K562 (cell line): ENCODE data around the gene ARL5C. TPM values are rescaled to one million over a fixed set of nuclear protein-coding genes. Genes with fewer than 3 reads are reported as not detected.

ENCODE experiments used
- ATAC-seq: fragments of 200-7000 bp; cut with Tn5 transposase; 3 replicates; pipeline ENCODE4 v1.9.1; 2020; ENCODE audit warnings: moderate library complexity
- BruUV-seq: library from RNA; stranded (reverse); fragments of 400-500 nt; replicated peaks from 2 replicates; lab custom pipeline; 2021; lab: Mats Ljungman, UMichigan
- CTCF ChIA-PET: fragments of 300-600 bp; formaldehyde crosslinking; extraction: SDS; loops from one replicate; lab custom pipeline; 2021; ENCODE audit warnings: low intra/inter-chr PET ratio; lab: Yijun Ruan, JAX
- POLR2A ChIA-PET: fragments of 300-600, 350-650 bp; sonication (Branson Sonifier 250); formaldehyde crosslinking; extraction: SDS; loops from one replicate; lab custom pipeline; 2021; ENCODE audit warnings: antibody characterized with exemption, inconsistent platforms; lab: Yijun Ruan, JAX
- DNase-seq, 4 experiments: peaks; one replicate each; pipeline versions ENCODE4 v3.0.0 to v3.0.0-alpha.2; 2011 to 2018; ENCODE audit warnings: low spot score in 3 of 4, mixed read lengths in 3 of 4; ENCODE audit errors: extremely low read depth in 1 of 4
- FAIRE-seq: peaks from 2 replicates; lab custom pipeline; 2011; peaks lifted over from hg19 to GRCh38; lab: Jason Lieb, UNC
- H2AFZ ChIP-seq: 2 replicates; pipeline ENCODE4 v1.6.0; 2011; ENCODE audit warnings: low read depth, low read length, control low read depth, inconsistent platforms
- H3K27ac ChIP-seq: fragments of 200-600 bp; 3 replicates; pipeline ENCODE4 v1.8.0; 2011; ENCODE audit warnings: low read depth, mild to moderate bottlenecking, control low read depth, inconsistent platforms, low read length, moderate library complexity, mixed read lengths; ENCODE audit errors: extremely low read depth
- H3K27me3 ChIP-seq, 2 experiments: fragments of 300-600 bp in 1 of 2; 2 replicates in 1 of 2; 3 replicates in 1 of 2; pipeline versions ENCODE4 v1.6.0 to v1.8.0; 2011; ENCODE audit warnings: inconsistent platforms in 2 of 2, low read length in 2 of 2, mild to moderate bottlenecking in 1 of 2, mixed read lengths in 1 of 2, moderate library complexity in 1 of 2; ENCODE audit not compliant: control insufficient read depth in 2 of 2, insufficient read depth in 2 of 2
- H3K36me3 ChIP-seq: fragments of 300-600 bp; 3 replicates; pipeline ENCODE4 v1.8.0; 2011; ENCODE audit warnings: mild to moderate bottlenecking, low read length, inconsistent platforms; ENCODE audit not compliant: control insufficient read depth, insufficient read depth
- H3K4me1 ChIP-seq, 2 experiments: fragments of 200-600 bp in 1 of 2; replicated peaks in 1 of 2; 2 replicates in 1 of 2; 3 replicates in 1 of 2; pipeline versions ENCODE4 v1.5.1 to v1.8.0; 2011; ENCODE audit warnings: inconsistent platforms in 2 of 2, low read length in 2 of 2, mild to moderate bottlenecking in 1 of 2, mixed read lengths in 1 of 2, moderate library complexity in 1 of 2; ENCODE audit not compliant: control insufficient read depth in 2 of 2, insufficient read depth in 2 of 2
- H3K4me2 ChIP-seq: 2 replicates; pipeline ENCODE4 v1.6.1; 2011; ENCODE audit warnings: low read length, control low read depth, inconsistent platforms, mixed read lengths; ENCODE audit not compliant: insufficient read depth
- H3K4me3 ChIP-seq: fragments of 200-600 bp; sonication (generic), shearing (Covaris generic); 2 replicates; pipeline ENCODE4 v1.5.1; 2016; ENCODE audit warnings: control low read depth, inconsistent platforms
- H3K79me2 ChIP-seq: fragments of 200-600 bp; 3 replicates; pipeline ENCODE4 v1.8.0; 2011; ENCODE audit warnings: low read length, inconsistent platforms; ENCODE audit not compliant: control insufficient read depth, insufficient read depth
- H3K9ac ChIP-seq, 2 experiments: 2 replicates each; pipeline versions ENCODE4 v1.6.0 to v1.6.1; 2011; ENCODE audit warnings: low read depth in 2 of 2, low read length in 2 of 2, control low read depth in 1 of 2, inconsistent platforms in 1 of 2, mild to moderate bottlenecking in 1 of 2, mixed read lengths in 1 of 2; ENCODE audit not compliant: insufficient read depth in 1 of 2
- H3K9me1 ChIP-seq: one replicate; pipeline ENCODE4 v1.6.0; 2011; ENCODE audit warnings: inconsistent platforms, mild to moderate bottlenecking, low read length, moderate library complexity; ENCODE audit not compliant: control insufficient read depth, insufficient read depth
- H3K9me3 ChIP-seq: replicated peaks from 2 replicates; pipeline ENCODE4 v1.5.1; 2011; ENCODE audit warnings: low read depth, low read length, inconsistent platforms; ENCODE audit not compliant: control insufficient read depth, insufficient read depth
- H4K20me1 ChIP-seq: replicated peaks from 2 replicates; pipeline ENCODE4 v1.6.1; 2011; ENCODE audit warnings: low read length, inconsistent platforms, mixed read lengths; ENCODE audit not compliant: control insufficient read depth, insufficient read depth
- CHD1 ChIP-seq: fragments of 200-600 bp; sonication (generic); IDR thresholded peaks from one replicate; pipeline ENCODE4 v1.6.1; 2012; ENCODE audit warnings: mild to moderate bottlenecking, moderate library complexity, low read length, inconsistent platforms
- CREM ChIP-seq: IDR thresholded peaks from 2 replicates; pipeline ENCODE4 v1.6.1; 2014; ENCODE audit warnings: antibody characterized with exemption, low read depth
- FOXJ3 ChIP-seq: sonication (generic); formaldehyde crosslinking; IDR thresholded peaks from 2 replicates; pipeline ENCODE4 v1.4.0; 2020; ENCODE audit warnings: mild to moderate bottlenecking, missing genetic modification reagents
- NR2F6 ChIP-seq: fragments of 450-650 bp; formaldehyde crosslinking; IDR thresholded peaks from 2 replicates; pipeline ENCODE4 v1.4.0; 2020; ENCODE audit warnings: mild to moderate bottlenecking
- NR4A1 ChIP-seq, 2 experiments: fragments of 250-450 bp in 1 of 2; fragments of 450-650 bp in 1 of 2; sonication (Bioruptor Pico) in 1 of 2; IDR thresholded peaks; 2 replicates each; pipeline versions ENCODE4 v1.4.0 to v1.6.1; 2016 to 2020; ENCODE audit warnings: mild to moderate bottlenecking in 2 of 2, missing compliant biosample characterization in 1 of 2, missing genetic modification characterization in 1 of 2, moderate library complexity in 1 of 2
- RBM39 ChIP-seq: fragments of 200-400 bp; formaldehyde crosslinking; optimal IDR thresholded peaks from 2 replicates; pipeline ENCODE3; 2018; ENCODE audit warnings: low read depth, low read length
- SP1 ChIP-seq: sonication (generic); formaldehyde crosslinking; IDR thresholded peaks from 2 replicates; pipeline ENCODE4 v1.8.1; 2022; ENCODE audit warnings: mild to moderate bottlenecking, missing genetic modification reagents
- SPI1 ChIP-seq: IDR thresholded peaks from 2 replicates; pipeline ENCODE4 v1.6.1; 2011; ENCODE audit warnings: low read depth, low read length, control low read depth, borderline replicate concordance
- ZNF175 ChIP-seq: fragments of 200-800 bp; sonication (Bioruptor generic); IDR thresholded peaks from 2 replicates; pipeline ENCODE4 v1.6.1; 2016; ENCODE audit warnings: low read depth, mild to moderate bottlenecking, missing genetic modification characterization, missing compliant biosample characterization
- ZNF217 ChIP-seq: sonication (generic); formaldehyde crosslinking; IDR thresholded peaks from 2 replicates; pipeline ENCODE4 v1.8.0; 2022; ENCODE audit warnings: mild to moderate bottlenecking, missing genetic modification reagents
- ZNF589 ChIP-seq: fragments of 200-800 bp; sonication (Bioruptor generic); IDR thresholded peaks from 2 replicates; pipeline ENCODE4 v1.6.1; 2016; ENCODE audit warnings: low read depth, missing genetic modification characterization, missing compliant biosample characterization
- WGBS: fragments of 100-300 bp; shearing (Covaris generic); methylation state at CpG from one replicate; pipeline ENCODE4 v1.1.6; 2016; ENCODE audit warnings: low coverage, mixed read lengths; ENCODE audit not compliant: insufficient coverage; ENCODE audit errors: missing lambda C conversion rate; 5-methylcytosine and 5-hydroxymethylcytosine counted together
- in situ Hi-C: fragments of 300-500 bp; cut with MboI; formaldehyde crosslinking; loops from 4 replicates; pipeline ENCODE4 v1.15.0; 2018; ENCODE audit warnings: inconsistent platforms, mixed read lengths
- intact Hi-C: fragments of 100-400 bp; cut with micrococcal nuclease; formaldehyde crosslinking; loops from 2 replicates; pipeline ENCODE4 v1.14.2; 2022
- polyA plus RNA-seq, 8 experiments: library from polyadenylated mRNA; depleted of rRNA in 4 of 8; stranded (reverse) in 5 of 8; unstranded in 3 of 8; fragments of >200 nt; fragmentation: Nextera tagmentation in 2 of 8; fragmentation: Illumina TruSeq in 1 of 8; extraction: Ambion mirVana in 2 of 8; extraction: Trizol in 1 of 8; gene quantifications; 2 replicates each; pipeline versions ENCODE4 v1.2.1 to v1.2.3, GENCODE V29; 2011 to 2014; ENCODE audit warnings: inconsistent platforms in 1 of 8, missing spikeins in 1 of 8
- total RNA-seq, 7 experiments: library from RNA; depleted of rRNA in 6 of 7; stranded (reverse); fragments of >200 nt in 6 of 7; fragmentation: Illumina TruSeq in 2 of 7; extraction: Trizol in 2 of 7; gene quantifications; 2 replicates each; pipeline versions ENCODE4 v1.2.1 to v1.2.3, GENCODE V29; 2011 to 2021; ENCODE audit warnings: low replicate concordance in 1 of 7
- TF ChIP-seq, protein P1 (sequence below): fragments of 450-650 bp; formaldehyde crosslinking; IDR thresholded peaks from 2 replicates; pipeline ENCODE4 v1.4.0; 2022; ENCODE audit warnings: missing genetic modification characterization

ARL5C gene
- total and polyA plus RNA-seq, 9 of the 15 experiments (the other 6 are each of a cell fraction or from before 2014, with no cell fraction given) = not detected

DNA sequence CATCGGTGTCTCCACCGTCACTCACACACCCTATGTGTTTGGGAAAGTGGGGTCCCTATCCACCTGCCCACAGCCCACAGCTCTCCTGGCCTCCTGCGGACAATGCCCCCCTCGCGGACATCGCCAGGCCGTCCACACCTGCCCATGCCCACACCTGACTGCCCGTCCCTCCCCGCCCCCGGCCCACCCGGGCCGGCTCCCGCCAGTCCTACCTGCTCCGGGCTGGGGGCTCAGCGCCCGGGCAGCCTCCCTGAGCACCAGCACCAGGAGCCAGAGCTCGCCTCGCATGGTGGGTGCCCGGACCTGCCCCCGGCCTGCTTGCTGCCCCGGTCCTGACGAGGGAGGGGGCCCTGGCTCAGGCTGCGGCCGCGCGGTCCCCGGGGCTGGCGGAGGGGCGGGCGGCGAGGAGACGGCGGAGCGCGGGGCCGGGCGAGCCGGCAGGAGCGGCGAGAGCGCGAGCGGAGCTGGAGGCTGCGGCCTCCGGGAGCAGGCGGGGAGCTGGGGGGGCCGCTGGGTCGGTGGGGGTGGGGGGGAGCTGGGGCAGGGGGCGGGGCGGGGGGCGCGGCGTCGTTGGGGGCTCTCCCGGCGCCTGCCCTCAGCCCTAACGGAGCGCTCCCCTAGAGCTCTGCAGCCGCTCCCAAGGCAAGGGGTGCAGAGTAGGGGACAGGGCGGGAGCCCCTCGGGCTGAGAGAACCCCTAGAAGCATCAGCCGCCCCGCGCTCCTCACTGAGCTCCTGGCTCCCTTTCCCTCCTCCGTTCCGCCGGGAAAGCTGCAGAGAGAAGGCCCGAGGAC, 14.6 kb downstream of the ARL5C start, which contains the start of gene PLXDC1 (continued):
- TF ChIP-seq, protein P1, sequence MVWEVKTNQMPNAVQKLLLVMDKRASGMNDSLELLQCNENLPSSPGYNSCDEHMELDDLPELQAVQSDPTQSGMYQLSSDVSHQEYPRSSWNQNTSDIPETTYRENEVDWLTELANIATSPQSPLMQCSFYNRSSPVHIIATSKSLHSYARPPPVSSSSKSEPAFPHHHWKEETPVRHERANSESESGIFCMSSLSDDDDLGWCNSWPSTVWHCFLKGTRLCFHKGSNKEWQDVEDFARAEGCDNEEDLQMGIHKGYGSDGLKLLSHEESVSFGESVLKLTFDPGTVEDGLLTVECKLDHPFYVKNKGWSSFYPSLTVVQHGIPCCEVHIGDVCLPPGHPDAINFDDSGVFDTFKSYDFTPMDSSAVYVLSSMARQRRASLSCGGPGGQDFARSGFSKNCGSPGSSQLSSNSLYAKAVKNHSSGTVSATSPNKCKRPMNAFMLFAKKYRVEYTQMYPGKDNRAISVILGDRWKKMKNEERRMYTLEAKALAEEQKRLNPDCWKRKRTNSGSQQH (CRISPR knock-in tag) = no peak
- TF ChIP-seq ZNF217 = no peak
- TF ChIP-seq RBM39 = no peak
- no peak for TF ChIP-seq NR4A1 (CRISPR knock-in tag; IDR thresholded peaks at IDR 0.05)
- no peak for TF ChIP-seq NR4A1 (tag; IDR thresholded peaks at IDR 0.05)
- no peak for TF ChIP-seq ZNF589
- no peak for TF ChIP-seq SPI1
- TF ChIP-seq CREM = no peak
- TF ChIP-seq, all 486 proteins: peak for 0

DNA sequence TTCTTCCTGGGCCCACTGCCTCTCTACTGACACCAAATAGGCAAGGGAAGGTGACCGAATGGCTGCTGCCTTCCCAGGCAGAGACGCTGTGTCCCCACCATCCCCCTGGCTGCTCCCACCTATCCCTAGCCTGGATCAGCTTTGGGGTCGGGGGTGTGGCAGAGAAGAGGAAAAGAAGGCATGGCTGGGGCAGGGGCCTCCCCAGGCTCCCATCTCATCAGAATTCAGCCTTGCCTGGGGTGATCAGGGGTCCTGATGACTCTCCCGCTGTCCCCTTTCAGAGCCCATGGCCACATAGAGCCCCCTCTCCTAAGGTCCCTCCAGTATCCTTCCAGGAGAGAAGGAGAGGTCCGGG, 15.2 kb downstream of the ARL5C start:
- H3K27ac ChIP-seq = no peak overlapping the region
- H3K4me2 ChIP-seq = no peak overlapping the region
- intact Hi-C loops = loop anchor here (5.0 to 10.0 kb wide), 4 partner anchors 83 to 396 kb away; partner anchors contain the start of gene PSMB3
- peaks cover 7 to 24% of the 10 kb centered on the region in 2 experiments; a peak in 2 of 5 replicates for H3K4me1 ChIP-seq
- ChIA-PET CTCF (no interaction called here), POLR2A (interaction anchor here (0.8 to 1.6 kb wide), 2 partner anchors 14 to 151 kb away, joined by 3 to 4 read pairs; no protein-coding TSS in a partner anchor)
- in situ Hi-C loops = no loop called here
- H3K9me3 ChIP-seq = no peaks in the 10 kb centered on the region
- DNase-seq (no peak), ATAC-seq (no peak), FAIRE-seq (no peak)
- H2AFZ ChIP-seq = no peak overlapping the region
- H3K27me3 ChIP-seq = peaks cover 7 to 22% of the 10 kb centered on the region in 2 experiments; a peak in 4 of 5 replicates
- H3K36me3 ChIP-seq = no peaks in the 10 kb centered on the region
- no peak overlapping the region for H3K4me3 ChIP-seq
- no peak overlapping the region for H3K9ac ChIP-seq
- peaks cover 4% of the 10 kb centered on the region; the same call in 1 of the 2 replicates for H4K20me1 ChIP-seq
- no peaks in the 10 kb centered on the region for H3K9me1 ChIP-seq
- BruUV-seq = no TSS peak
- WGBS = 10% methylated on average over 4 of the region's 5 CpGs
- no peaks in the 10 kb centered on the region for H3K79me2 ChIP-seq
- no peak for TF ChIP-seq NR2F6
- TF ChIP-seq CHD1 = no peak
- no peak for TF ChIP-seq SPI1
- TF ChIP-seq ZNF175 (CRISPR knock-in tag) = no peak
- TF ChIP-seq FOXJ3 (CRISPR knock-in tag) = no peak
- no peak for TF ChIP-seq SP1
